ENCODE data around the gene NCOA7.

GRCh38 chr6:125940247-125941041 is 149.7 kb downstream of the NCOA7 start:
- no peak for TF ChIP-seq EZH2phosphoT487 (conservative IDR thresholded peaks at IDR 0.05; ENCODE audit: low read length)
- no peak for TF ChIP-seq CTCF (IDR thresholded peaks at IDR 0.05; ENCODE audit: insufficient read depth, low read length, poor library complexity, severe bottlenecking)

All from SU-DHL-6 (cell line).